Measurements from ENCODE around the gene CSMD2.
"Not testable (repeated sequence)": the region's sequence is repeated elsewhere in the genome, so short reads cannot be mapped to it uniquely, and the experiment has no call there.

Gene CSMD2

DNA sequence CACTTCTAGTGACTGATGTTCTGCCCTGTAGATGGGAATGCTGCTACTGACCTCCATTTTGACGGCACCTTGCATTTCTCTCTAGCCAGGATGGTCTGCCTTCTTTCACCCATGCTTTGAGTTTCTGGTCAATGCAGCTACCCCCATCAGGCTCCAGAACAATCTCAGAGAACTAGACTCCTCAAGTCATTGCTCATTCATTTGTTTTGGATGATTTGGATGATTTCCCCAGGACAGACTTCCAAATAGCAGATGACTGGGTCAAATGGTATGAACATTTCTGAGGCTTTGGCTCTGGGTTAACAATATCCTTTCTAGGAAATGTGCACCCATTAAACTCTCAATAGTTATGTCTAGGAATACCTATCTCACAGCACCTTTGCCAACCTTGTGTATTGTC lies 63.9 kb downstream of the CSMD2 start:
- DNase-seq, result no peak

DNA sequence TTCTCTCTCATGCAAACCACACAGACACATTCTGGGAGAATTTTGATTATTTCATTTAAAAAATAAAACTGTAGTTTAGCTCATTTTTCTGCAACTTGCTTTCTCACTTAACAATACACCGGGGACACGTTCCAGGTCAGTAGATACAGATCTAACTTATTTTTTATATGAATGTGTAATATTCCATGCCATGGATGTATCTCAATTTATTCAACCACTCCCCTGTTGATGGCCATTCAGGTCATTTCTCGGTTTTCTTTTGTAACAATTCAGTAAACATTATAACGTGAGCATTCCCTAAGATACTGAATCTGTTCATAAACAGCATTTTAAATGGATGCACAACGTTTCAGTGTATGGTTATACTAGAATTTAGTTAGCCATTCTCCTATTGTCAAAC lies 64.7 kb downstream of the CSMD2 start:
- no peak for DNase-seq

DNA sequence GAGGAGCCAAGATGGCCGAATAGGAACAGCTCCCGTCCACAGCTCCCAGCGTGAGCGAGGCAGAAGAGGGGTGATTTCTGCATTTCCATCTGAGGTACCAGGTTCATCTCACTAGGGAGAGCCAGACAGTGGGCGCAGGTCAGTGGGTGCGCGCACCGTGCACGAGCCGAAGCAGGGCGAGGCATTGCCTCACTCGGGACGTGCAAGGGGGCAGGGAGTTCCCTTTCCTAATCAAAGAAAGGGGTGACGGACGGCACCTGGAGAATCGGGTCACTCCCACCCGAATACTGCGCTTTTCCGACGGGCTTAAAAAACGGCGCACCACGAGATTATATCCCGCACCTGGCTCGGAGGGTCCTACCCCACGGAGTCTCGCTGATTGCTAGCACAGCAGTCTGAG lies 72.6 kb downstream of the CSMD2 start:
- DNase-seq, result not testable (repeated sequence)

DNA sequence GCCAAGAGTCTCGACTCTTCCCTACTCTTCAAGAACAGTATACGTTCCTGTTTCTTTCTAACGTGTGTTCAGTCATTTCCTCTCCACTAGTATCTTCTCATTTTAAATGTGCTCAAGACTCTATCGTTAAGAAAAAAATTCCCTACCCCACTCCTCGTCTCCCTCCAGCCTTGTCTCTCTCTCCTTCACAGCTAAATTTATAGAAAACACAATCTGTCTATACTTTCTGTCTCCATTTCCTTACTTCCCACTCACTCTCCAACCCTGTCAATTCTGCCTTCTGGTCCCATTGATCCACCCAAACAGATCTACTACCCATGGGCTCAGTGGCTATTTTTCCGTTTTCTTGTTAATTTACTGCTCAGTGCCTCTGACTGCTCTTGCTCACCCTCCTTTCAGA lies 75.3 kb downstream of the CSMD2 start:
- no peak for DNase-seq

DNA sequence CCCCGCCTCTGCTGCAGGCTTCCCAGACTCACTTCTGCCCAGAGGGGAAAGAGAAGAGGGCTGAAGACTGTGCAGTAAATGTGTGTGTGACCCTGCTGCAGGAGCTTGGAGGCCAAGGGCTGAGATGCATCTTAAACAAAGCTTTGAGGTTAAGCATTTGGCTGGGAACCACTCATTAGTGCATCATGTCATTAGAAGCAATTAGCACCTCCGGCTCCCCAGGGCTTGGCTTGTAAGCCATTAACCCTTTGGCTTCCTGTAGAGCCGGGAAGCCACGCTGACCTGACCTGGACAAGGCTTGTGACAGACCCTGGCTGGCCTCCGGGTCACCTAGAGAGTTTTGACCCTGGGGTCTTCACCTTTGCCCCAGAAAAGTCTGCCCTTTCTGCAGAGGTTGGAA lies 77.0 kb downstream of the CSMD2 start:
- no peak for DNase-seq

DNA sequence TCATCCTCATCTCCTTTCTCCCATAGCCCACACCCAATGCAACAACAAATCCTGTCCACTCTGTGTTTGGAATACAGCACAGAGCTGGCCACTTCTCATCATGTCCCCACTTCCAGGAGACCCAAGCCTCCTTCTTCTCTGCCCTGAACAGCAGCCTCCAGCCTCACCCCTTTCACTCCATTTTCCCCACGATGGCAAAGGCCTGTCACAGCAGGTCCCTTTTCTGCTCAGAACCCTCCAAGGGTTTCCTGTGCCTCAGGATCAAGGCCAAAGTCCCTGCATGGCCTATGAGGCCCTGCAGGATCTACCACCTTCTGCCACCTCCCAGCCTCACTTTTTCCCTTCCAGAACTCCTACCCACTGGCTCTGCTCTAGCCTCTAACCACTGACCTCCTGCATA lies 78.5 kb downstream of the CSMD2 start:
- DNase-seq, result no peak

DNA sequence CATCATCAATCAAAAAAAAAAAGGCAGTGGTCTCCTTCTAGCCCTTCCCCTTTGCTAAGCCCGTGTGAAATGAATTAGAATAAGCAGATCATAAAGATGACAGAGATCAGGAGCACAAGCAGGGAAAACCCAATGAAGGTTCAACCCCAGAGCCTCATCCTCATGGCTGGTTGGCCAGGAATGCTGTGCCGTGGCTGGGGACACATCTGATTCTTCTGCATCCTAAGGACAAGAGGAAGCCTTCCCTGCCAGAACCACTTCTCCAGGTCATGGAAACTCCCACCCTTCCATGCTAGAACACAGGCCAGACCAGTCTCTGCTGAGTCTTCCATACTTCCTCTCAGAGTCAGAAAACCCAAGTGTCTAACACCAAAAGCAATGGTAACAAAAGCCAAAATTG lies 81.1 kb downstream of the CSMD2 start:
- no peak for DNase-seq

DNA sequence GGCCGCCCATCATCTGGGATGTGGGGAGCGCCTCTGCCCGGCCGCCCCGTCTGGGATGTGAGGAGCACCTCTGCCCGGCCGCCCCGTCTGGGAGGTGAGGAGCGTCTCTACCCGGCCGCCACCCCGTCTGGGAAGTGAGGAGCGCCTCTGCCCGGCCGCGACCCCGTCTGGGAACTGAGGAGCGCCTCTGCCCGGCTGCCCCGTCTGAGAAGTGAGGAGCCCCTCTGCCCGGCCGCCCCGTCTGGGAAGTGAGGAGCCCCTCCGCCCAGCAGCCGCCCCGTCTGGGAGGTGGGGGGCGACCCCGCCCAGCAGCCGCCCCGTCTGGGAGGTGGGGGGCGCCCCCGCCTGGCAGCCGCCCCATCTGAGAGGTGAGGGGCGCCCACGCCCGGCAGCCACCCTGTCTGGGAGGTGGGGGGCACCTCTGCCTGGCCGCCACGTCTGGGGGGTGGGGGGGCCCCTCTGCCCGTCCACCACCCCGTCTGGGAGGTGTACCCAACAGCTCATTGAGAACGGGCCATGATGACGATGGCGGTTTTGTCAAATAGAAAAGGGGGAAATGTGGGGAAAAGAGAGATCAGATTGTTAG lies 82.9 kb downstream of the CSMD2 start:
- not testable (repeated sequence) for DNase-seq

DNA sequence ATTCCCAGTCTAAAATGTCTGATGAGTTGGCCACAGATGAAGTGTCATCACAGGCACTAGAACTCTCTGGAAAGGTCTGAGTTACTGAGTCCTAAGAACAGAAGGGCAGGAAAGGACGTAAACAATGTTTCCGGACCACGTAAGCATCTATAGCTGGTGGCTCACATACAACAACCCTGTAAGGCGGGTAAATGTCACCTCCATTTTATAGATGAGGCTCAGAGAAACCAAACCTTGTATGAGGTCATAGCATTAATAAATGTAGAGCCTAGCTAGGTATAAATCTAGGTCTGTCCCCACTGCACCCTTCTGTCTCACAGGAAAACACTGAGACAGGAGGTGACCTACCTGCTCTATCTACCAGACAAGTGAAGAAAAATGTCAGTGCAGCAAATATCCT lies 86.6 kb downstream of the CSMD2 start:
- no peak for DNase-seq

DNA sequence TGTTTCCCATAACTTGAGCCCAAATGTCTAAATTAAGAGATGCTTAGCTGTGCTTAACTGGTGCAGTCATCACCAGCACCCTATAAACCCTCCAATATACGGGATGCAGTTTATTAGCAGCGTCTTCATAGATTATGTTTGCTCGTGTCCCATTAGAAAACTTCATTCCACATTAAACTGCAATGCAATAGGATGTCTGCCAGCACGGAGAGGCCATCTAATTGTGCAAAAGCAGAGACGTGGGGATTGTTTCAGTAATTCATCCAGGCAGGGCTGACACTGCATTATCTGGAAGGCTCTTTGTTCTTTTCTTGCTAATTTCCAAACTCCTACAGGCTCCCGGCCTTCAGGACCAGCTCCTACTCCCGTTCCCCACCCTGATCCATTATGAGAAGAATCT lies 89.5 kb downstream of the CSMD2 start:
- DNase-seq, result no peak

DNA sequence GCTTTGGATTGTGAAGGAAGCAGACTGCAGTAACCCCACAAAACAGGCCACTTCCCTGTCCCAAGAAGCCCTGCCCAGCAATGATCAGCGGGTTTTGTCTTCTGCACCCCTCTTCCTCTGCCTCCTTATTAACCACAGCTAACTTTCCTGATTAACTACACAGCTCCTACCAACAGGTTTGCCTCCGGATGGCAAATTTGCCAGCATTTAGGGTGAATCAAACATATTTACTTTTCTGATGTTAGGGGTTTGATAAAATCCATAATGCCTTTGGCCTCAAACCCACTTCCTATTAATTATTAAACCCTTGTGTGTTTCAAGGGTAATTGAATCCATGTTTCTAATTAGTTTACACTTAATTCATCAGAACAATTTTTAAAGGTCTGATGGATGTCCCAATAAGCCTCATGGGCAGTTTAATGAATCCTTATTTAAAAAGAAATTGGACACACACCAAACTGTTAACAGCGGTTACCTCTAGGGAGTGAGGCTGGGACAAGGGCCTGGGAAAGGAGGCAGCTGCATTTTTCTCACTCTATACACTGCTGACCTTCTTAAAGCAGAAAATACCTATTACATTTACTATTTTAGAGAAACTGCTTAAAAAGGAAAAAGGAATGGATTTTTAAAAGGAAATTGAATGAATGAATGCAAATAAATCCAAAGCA lies 91.9 kb downstream of the CSMD2 start:
- DNase-seq, result no peak

DNA sequence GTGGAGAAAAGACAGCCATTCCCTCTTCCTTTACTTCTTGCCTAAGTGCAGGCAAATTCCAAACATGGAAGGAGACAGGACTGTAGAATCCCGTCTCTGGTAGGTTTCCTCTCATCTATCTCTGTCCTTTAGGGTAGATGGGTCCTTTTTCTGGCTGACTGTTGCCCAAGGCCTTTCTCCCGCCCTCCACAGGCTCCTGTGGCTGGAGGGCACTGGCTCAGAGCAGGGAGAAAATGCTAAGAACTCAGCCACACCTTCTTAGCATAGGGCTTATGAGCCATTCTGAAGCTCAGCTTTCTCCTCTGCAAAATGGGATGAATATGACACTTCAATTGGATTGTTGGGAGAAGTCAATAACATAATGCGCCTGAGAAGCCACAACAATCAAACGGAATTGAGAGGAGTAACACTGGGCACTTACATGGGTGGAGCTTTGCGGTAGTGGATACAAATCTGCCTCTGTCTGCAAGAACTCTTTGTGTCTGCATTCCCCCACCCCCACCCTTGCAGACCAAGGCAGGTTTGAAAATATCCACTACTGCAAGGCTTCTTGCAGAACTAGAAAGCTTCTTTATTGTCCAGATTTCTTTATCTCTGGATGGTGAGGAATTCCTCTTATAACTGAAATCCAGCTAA lies 94.7 kb downstream of the CSMD2 start:
- DNase-seq, result no peak

DNA sequence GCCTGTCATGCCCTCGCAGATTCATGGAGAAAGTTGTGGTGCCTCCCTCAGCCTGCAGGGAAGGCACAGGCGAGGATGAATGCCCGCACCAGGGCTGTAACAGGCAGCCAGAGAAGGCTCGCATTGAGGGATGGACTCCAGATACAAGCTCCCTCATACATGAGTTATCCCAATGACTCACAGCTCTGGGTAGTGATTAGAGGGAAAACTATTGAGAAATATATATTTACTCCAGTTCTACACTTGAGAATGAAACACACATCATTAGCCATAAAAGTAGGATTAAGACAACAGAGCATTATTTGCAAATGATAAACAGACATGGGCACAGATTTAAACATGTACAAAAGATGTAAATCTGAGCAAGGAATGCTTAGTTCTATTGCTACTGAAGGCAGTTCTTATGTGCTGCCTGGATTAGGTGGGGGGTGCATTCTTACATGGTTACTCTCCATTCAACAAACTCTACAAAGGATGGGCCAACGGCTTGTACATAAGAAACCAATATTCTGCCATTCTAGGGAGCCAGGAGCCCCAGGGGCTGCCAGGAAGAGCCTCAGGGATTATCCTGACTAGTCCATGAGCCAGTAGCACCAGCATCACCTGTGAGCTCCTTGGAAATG lies 97.9 kb downstream of the CSMD2 start:
- DNase-seq, result no peak

DNA sequence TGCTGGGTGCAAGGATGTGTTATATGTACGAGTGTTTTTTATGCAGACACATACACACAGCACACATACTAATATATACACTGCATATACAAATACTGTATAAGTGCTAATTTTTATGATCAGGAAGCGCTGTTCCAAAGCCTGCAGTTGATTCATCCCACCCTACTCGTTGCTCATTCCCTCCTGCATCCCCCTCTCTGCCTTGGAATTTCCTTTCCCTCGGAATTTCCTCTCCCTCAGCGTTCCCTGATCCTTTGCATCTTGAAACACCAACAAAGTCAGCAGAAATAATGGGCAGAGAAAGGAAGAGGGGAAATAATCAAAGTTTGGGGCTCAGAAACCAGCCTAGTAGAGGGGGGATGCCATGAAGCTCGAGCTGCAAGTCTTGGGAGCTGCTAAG lies 98.9 kb downstream of the CSMD2 start:
- no peak for DNase-seq

DNA sequence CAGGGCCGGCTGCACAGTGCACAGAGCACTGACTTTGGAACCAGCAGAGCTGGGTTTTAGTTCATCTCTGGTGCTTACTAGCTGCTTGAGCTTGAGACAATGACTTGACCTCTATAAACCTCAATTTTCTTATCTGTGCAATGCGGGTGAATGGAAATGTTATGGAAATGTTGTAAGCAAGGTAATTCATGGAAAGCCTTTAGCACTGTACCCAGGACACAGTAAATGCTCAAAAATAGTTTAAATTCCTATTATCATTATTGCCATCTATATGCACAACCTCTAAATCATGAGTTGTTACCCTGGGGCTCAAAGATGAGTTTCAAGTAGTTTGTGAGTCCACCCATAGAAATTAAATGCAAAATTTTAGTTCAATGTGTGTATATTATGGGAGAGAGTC lies 99.5 kb downstream of the CSMD2 start:
- no peak for DNase-seq

DNA sequence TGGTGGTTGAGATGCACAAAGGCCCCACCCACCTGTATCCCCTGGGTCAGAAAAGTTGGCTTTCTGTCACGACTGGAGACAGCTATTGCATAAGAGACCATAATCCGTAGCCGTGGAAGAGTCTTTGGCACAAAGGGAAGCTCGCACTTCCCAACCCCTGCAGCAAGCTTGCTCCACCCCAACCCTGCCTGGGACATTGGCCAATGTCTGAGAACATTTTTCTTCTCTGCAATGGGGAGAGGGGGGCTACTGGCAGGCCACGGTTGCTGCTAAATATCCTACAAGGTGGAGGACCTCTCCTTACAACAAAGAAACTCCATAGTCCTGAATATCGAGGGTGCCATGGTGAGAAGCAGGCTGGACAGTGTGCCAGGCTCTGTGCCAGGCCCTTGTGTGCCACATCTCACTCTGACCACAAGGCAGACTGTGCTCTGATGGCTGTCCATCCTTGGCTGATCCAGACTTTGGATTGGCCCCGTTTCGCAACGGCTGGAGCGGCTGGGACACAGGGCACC lies 104.1 kb downstream of the CSMD2 start:
- no peak for DNase-seq

DNA sequence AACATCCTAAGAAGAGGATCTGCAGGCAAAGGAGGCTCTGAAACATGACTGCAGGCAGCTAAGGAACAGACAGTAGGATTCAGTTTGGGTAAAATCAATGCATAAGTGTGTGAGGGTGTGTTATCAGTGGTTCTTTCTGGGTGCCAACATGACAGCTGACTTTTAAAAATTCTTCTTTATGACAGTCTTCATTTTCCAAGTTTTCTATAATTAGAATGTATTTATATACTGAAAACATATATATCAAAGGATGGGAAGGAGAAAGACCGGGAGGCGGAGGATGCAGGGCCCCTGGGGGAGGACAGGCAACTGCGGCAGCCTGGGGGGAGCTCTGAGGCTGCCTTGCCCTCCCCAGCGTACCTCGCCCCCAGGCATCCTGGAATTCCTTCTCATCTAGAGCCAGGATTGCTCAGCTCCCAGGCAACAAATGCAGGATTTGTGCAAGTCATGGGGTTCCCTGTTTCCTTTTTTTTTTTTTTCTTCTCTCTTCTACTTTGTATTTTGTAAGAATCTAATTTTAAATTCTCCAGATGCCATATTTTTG lies 104.8 kb downstream of the CSMD2 start:
- no peak for DNase-seq

DNA sequence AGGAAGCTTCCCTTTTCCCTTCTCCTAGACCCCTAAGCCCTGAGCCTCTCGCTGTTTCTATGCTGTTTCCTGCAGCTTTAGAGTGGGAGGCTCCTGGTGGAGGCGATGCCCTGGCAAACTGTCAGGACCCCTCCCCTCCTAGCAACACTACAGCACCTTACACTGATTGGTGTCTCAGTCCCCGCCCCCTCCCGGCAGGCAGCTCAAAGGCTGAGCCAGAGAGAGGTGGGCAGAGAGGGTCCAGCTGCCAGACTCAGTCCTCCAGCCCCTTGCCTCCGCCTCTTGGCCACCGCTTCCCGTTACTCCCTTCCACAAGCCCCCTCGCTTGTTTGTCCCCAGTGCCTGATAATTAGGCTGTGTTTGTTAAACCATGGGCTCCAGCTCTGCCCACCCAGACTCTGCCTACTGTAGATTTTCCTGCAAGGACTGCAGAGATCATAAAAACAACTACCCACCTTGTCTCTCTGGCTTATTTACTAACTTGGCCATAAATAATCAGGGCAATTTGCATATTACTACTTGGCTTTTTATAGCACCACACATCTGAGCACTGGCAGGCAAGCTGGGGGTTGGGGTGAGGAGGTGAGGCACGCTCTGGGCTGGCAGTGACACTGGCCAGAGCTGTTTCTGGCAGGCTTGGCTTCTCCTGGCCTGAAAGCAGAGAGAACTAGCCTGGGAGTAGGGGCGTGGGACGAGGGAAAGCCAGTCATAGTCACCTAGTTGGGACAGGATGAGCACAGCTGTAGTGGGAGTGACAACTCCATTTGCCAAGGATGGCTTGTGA lies 107.5 kb downstream of the CSMD2 start:
- no peak for DNase-seq

DNA sequence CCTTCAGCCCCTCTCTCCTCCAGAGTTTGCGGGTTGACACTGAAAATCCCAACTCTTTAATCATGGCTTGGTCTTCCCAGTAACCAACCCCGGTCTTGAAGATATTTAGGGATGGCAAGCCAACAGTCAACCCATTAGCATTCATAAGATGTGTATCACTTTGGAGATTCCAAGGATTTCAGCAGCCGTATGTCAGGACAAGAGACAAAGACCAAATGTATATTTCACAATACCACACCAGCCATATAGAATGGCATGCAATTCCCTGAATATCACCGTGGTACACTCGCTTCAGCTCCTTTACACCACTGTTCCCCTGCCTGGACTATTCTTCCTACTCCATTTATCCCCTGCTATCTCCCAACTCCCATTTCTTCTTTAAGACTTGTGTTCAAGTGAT lies 109.2 kb downstream of the CSMD2 start:
- DNase-seq, result no peak

DNA sequence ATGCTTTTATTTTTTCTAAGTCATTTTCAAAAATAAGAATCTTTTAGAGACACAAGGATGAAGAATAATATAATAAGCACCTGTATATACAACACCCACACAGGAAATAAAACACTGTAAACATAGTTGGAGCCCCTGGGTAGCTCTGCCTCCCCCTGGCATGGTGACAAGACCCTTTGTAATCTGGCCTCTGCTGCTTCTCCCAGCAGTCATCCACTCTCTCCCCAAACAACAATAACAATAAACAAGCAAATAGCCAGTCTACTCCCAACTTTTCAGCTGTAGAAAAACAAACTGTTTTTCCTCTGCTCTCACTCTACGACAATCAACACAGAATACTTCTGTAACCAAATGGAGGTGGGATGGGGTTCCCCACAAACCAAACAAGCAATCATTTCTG lies 110.1 kb downstream of the CSMD2 start:
- no peak for DNase-seq

DNA sequence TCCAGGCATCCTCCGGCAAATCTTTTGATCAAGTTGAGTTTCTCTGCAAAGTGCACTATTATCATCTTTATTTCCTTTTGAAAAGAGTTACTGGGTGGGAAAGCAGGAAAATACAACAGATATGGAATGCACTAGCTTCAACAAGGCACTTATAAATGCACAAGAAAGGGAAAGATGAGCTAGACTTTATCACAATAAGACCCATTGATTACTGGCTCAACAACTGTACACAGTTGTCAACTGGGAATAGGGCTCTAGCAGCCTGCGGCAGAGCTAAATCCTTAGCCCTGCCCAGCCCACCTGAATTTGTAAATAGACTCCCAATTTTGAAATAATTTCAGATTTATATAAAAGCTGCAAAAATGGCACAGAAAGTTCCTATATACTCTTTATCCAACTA lies 111.4 kb downstream of the CSMD2 start:
- no peak for DNase-seq

DNA sequence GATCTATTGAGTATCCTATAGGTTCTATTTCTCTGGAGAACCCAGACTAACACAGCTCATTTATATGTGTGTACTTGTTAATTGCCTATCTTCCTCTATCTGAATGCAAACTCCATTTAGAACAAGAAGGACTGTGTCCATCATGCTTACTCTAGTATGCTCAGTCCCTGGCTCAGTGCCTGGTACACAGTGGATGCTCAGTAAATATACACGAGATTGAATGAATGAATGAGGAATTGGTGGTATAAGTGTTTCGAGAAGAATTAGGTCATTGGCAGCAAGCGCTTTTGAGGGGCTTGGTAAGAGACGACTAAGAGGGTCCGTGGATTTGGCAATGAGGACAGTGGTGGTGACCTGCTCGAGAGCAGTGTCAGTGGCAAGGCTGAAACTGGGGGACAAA lies 112.5 kb downstream of the CSMD2 start:
- DNase-seq, result no peak

Data from activated effector memory CD4-positive, alpha-beta T cell treated with anti-CD3 and anti-CD28 coated beads, Interleukin-2, amount 50 U/mL, for 16 hours (primary cell).